Activated gamma-delta T cell treated with Interleukin-2 at 50 U/mL for 16 hours (primary cell): ENCODE results near the gene TNNI3K.
A peak's percentile ranks its signal among the peaks of the same experiment; 100 is the strongest.
"Not testable (repeated sequence)": the region's sequence is repeated elsewhere in the genome, so short reads cannot be mapped to it uniquely, and the experiment has no call there.

Experiments used
- DNase-seq: peaks from one replicate; pipeline ENCODE4 v3.0.0-alpha.2; 2020

TNNI3K gene

DNA sequence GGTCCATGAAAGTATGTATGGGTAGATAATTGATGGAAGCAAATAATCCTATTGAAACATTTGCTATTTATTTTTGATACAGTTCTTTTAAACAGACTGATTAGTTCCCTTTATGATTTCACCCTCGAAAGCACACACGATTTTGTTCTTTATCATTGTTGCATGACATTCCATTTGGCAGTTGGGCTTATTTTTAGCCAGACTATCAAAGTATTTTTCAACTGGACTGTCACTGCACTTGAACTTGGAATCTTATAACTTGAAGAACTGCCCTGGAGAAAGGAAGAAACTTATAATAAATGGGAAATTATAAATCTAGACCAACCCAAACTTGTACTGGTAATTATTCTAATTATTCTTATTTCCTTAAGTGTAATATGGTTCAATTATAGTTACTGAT is at the start of gene TNNI3K:
TNNI3K (plus strand) TSS at position 235 of the 400 bp plus-strand sequence; CDS start at position 300, 65 bp downstream.
- DNase-seq: no peak

GRCh38 chr1:74193908-74194307 is 41.3 kb upstream of the TNNI3K start:
- DNase-seq: no peak

GRCh38 chr1:74195339-74195738 is 39.8 kb upstream of the TNNI3K start:
- no peak for DNase-seq

DNA sequence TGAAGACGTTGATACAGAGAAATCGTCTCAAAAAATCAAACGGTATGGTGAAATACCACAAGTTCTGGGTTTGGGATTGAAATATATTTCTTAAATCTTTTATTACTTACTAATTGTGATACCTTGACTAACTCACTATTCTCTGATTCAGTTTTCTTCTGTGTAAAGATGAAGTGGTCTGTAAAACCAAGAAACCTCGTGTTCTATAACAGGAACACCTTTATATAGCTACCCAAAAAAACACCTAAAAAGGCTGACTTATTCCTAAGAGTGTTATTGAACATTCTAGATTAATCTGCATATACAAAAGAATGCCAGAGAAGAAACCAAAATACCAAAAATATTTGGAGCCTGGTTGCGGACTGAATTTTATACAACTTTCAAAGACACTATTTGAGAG is 37.9 kb upstream of the TNNI3K start:
- DNase-seq: no peak

- DNase-seq: peak; percentile 96
Observed at GRCh38 chr1:74197657-74198552, 37.3 kb upstream of the TNNI3K start, which contains the start of the genes FPGT and LRRIQ3. Gene FPGT (plus strand): TSS chr1:74198242. CDS start chr1:74198279, 37 bp downstream. Gene LRRIQ3 (minus strand): TSS chr1:74198176. CDS start chr1:74183684, 14,492 bp downstream.

DNA sequence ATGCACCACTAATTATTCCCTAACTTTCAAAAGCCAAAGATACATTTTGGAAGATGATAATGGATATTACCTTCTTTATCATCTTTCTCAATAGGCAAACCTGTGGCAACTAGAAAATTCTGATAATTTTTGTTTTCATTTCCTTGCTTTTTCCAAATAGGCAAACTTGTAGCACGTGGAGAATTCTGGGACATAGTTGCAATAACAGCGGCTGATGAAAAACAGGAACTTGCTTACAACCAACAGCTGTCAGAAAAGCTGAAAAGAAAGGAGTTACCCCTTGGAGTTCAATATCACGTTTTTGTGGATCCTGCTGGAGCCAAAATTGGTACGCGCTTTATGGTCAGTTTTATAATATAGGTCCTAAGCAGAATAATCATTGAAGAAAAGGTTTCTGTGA is 35.7 kb upstream of the TNNI3K start:
- DNase-seq: no peak

DNA sequence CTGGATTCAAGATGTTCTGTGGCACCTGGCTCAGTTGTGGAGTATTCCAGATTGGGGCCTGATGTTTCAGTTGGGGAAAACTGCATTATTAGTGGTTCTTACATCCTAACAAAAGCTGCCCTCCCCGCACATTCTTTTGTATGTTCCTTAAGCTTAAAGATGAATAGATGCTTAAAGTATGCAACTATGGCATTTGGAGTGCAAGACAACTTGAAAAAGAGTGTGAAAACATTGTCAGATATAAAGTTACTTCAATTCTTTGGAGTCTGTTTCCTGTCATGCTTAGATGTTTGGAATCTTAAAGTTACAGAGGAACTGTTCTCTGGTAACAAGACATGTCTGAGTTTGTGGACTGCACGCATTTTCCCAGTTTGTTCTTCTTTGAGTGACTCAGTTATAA is 29.9 kb upstream of the TNNI3K start:
- no peak for DNase-seq

DNA sequence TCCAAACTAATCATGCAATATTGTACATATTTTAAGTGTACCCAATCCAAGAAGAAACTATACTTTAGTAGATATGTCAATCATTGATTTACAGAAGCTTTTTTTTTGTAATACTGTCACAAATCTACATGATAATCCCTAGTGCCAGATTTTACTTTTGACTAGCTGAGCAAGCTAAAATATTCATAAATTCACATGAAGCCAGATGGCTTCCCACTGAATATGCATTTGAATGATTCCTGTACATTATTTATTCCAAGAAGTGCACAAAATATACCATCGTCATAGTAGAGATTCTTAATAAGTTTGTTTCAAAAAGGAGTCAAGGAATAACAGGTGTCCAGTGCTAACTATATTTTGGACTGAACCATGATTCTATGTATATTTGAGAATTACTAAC is 20.0 kb upstream of the TNNI3K start:
- DNase-seq: no peak

GRCh38 chr1:74222701-74223100 is 12.5 kb upstream of the TNNI3K start:
- DNase-seq: no peak

DNA sequence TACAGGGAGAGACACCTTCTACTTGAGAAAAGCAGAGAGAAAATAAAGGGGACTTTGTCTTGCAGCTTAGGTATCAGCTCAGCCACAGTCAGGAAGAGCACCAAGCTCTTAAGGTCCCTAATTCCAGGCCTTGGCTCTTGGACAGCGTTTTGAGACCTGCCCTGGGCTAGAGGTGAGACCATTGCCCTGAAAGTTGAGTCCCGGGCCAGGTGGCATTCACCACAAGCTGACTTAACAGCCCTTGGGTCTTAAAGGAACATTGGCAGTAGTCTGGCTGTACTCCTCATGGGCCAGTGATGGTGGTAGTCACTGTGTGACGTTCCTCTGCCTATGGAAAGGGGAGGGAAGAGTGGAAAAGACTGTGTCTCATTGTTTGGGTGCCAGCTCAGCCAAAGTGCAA is 11.7 kb upstream of the TNNI3K start:
- no peak for DNase-seq

DNA sequence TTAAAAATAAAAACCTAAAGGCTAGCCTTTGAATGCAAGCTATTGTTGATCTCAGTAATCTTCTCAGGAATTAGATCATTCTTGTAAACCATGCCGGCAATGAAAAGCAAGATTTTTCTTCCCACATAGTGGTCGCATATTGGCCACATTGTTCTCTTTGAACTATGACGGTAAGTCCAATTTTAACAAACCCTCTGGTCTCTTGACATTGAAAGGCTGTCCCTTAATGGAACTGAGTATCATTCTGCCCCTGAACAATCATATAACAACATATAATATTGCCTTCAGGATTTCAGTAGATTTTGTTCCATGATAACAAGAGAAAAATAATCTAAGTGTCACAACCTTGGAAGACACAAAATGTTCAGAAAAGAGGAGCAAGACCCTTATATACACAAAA is 1.3 kb downstream of the TNNI3K start:
- DNase-seq: no peak

GRCh38 chr1:74237035-74237434 is 1.8 kb downstream of the TNNI3K start:
- DNase-seq: no peak

DNA sequence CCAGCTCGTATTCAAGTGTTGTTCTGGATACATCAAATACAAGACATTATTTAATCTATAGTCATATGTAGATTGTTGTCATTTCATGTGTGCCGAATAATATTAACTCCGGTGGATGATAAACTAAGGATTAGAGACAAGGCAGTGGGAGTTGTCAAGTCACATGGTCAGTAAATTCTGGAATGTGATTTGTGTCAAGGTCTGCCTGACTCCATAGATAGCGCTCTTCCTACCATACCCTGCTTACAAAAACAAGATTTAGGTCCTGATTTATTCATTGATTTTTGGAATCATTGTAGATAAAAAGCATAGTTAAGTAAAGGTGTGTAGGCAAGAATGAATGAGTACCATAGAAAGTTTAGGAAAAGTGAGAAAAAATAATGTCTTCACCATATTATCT is 2.6 kb downstream of the TNNI3K start:
- no peak for DNase-seq

DNA sequence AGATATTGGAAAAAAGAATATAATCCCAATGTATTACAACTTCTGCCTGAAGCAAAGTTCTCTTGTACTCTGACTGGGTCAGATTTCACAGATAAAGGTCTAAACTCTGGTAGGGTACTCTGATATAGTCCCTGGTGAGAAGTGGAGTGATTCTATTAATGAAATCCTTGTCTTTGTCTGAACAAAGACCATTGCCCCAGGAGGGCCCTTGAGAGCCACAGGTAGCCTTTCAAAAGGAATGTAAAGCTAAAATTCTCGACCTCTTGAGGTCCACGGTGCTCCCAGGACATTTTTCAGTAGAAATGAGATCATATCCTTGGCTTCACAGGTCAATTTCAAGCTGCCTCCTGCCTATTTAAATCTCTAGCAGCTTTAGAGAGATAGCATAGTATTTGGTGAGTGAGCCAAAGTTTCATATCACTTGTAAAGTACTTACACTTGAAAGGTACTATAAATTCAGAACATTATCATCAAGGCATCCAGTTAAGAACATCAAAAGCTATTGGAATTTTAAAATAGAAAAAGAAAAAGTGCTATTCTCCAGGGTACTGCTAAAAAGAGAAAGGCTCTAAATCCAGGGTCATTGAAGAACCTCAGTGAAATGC is 10.1 kb downstream of the TNNI3K start:
- no peak for DNase-seq

DNA sequence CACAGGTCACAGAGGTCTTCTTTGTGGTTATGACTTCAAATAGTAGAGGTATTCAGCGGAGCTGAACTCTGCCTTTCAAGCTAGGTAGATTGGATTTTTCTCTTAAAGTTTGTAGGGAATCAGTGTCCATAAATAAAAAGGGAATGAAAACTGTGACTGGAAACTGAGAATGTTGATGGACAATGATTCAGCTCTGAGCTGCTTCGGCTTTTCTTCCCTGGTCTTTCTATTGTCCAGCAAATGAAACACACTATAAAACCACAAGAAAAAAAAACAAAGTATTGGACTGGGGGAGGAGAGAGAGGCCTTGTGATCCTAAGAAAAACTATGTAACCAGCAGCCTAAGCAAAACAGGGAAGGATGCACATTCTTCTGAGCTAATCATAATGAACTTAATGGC is 11.1 kb downstream of the TNNI3K start:
- DNase-seq: no peak

GRCh38 chr1:74247881-74248528 is 12.8 kb downstream of the TNNI3K start:
- DNase-seq: no peak

- not testable (repeated sequence) for DNase-seq
Observed at GRCh38 chr1:74253243-74253824, 18.1 kb downstream of the TNNI3K start.

DNA sequence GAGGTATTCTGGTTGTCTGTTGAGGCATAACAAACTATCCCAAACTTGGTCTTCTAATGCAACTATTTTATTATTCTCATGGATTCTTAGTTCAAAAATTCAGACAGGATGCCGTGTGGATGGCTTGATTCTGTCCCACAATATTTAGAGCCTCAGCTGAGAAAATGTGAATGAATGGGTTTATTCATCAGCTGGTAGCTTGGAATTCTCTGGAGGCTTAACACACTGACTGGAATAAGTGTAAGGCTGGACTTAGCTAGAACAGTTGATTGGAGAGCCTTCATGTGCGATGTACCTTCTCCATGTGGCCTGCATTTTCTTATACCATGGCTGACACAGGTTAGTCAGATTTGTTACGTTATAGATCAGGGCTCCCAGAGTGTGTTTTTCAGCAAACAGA is 30.8 kb downstream of the TNNI3K start:
- DNase-seq: no peak

DNA sequence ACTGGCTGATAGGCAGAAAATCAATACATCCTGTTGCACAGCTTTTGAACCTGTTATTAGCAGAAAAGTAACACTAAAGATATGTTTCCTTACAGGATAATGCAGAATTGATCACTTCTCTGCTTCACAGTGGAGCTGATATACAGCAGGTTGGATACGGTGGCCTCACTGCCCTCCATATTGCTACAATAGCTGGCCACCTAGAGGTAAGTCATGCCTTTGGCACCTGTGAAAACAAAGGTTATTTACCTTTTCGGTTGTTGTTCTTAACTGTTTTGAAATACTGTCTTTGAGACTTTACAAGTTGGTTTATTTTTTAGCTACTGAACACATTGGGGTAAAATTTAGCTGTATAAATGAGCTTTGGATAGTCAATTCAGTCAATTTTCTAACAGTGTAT is 36.3 kb downstream of the TNNI3K start:
- DNase-seq: no peak

DNA sequence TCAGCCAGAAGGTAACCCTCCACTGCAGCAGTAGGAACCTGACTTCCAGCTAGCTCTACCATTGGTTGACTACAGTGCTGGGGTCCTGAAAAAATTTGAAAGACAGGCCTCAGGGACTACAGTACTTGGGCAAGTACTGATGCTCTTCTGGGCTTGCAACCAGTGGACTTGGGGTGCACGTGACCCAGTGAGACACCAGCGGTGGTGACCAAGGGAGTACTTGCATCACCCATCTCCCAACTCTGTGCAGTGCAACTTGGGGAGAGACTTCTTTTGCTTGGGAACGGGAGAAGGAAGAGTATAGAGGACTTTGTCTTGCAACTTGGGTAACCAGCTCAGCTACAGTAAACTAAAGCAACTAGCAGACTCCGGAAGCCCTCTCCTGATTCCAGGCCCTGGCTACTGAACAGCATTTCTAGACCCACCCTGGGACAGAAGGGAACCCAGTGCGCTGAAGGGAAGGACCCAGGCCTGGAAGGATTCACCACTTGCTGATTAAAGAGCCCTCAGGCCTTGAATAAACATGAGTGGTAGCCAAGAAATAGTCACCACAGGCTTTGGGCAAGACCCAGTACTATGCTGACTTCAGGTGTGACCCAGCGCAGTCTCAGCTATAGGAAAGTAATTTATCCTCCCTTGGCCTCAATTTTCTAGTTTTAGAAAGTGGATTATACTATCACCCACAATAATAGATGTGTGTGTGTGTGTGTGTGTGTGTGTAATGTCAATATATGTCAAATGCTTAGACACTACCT is 45.6 kb downstream of the TNNI3K start:
- DNase-seq: no peak

- DNase-seq: no peak
Observed at GRCh38 chr1:74286414-74286813, 51.2 kb downstream of the TNNI3K start.

- DNase-seq: no peak
Observed at GRCh38 chr1:74314438-74314837, 79.3 kb downstream of the TNNI3K start.

DNA sequence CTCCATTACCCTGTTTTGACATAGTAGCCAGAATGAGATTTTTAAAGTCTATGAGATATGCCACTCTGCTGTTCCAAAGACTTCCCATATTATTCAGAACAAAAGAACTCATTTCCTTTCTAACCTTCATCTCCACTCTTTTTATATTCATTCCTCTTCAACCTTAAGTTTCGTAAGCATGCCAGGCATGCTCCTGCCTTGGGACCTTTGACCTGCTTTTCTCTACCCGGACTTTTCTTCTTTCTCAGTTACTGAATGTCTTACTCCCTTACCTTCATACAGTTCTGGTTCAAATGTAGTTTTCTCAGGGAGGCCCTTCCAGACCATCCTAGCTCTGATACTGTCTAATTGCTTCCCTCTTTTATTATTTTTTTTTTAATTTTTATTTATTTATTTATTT is 81.1 kb downstream of the TNNI3K start:
- no peak for DNase-seq
